ENCODE measurements around the gene ZDHHC4.

ZDHHC4 gene

DNA sequence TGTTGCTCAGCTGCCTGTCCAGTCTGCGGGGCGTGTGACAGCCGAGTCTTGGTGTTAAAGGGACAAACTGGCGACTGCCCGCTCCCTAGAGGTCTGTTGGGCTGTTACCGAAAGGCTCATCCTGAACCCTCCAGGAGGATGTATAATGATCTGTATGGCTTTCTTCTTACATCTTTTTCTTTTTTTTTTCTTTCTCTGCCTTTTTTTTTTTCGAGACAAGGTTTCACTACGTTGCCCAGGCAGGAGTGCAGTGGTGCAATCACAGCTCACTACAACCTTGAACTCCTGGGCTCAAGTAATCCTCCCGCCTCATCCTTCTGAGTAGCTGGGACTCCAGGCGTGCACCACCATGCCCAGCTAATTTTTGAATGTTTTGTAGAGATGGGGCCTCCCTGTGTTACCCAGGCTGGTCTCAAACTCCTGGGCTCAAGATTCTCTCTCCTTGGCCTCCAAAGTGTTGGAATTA is 13.4 kb downstream of the ZDHHC4 start:
- TF ChIP-seq, protein P1, sequence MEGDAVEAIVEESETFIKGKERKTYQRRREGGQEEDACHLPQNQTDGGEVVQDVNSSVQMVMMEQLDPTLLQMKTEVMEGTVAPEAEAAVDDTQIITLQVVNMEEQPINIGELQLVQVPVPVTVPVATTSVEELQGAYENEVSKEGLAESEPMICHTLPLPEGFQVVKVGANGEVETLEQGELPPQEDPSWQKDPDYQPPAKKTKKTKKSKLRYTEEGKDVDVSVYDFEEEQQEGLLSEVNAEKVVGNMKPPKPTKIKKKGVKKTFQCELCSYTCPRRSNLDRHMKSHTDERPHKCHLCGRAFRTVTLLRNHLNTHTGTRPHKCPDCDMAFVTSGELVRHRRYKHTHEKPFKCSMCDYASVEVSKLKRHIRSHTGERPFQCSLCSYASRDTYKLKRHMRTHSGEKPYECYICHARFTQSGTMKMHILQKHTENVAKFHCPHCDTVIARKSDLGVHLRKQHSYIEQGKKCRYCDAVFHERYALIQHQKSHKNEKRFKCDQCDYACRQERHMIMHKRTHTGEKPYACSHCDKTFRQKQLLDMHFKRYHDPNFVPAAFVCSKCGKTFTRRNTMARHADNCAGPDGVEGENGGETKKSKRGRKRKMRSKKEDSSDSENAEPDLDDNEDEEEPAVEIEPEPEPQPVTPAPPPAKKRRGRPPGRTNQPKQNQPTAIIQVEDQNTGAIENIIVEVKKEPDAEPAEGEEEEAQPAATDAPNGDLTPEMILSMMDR (conservative IDR thresholded peaks at IDR 0.05; ENCODE audit: low read depth, low read length), result no peak
- H3K4me3 ChIP-seq (ENCODE audit: low read depth, low read length), result peak overlapping the region; percentile 94
- peak; percentile 36 for DNase-seq (ENCODE audit: low read depth)

DNA sequence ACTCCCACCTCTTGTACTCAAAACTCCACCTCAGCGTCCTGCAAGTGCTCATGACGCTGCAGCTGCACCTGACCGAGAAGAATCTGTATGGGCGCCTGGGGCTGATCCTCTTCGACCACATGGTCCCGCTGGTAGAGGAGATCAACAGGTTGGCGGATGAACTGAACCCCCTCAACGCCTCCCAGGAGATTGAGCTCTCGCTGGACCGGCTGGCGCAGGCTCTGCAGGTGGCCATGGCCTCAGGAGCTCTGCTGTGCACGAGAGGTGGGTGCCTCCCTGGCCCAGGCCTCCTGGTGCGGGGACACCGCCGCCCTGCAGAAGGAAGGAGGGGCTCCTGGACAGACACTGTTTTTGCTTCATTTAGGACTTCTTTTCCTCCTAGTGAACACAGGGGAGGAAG is 22.8 kb downstream of the ZDHHC4 start:
- no peak overlapping the region for H3K4me3 ChIP-seq (ENCODE audit: low read depth, low read length)
- TF ChIP-seq, protein P1 (conservative IDR thresholded peaks at IDR 0.05; ENCODE audit: low read depth, low read length), result no peak
- no peak for DNase-seq (ENCODE audit: low read depth)

DNA sequence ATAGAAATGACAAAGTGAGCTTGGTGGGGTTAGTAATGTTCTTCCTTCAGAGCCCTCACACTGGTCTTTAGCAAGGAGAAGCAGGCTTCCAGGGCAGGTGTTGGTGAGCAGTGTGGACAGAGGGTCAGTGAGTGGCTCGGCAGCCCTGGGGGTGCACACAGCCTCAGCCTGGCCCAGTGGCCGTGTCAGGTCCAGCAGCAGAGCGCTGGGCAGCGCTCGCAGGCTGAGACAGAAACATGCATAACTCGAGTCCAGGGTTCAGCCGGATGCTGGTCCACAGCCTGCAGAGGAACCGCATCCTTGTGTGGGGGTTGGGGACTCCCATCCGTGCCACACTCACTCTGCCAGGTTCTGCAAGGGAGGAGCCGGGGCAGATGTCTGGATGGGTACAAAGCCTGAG is 27.2 kb downstream of the ZDHHC4 start:
- DNase-seq (ENCODE audit: low read depth), result no peak
- no peak overlapping the region for H3K4me3 ChIP-seq (ENCODE audit: low read depth, low read length)
- TF ChIP-seq, protein P1 (conservative IDR thresholded peaks at IDR 0.05; ENCODE audit: low read depth, low read length), result no peak

DNA sequence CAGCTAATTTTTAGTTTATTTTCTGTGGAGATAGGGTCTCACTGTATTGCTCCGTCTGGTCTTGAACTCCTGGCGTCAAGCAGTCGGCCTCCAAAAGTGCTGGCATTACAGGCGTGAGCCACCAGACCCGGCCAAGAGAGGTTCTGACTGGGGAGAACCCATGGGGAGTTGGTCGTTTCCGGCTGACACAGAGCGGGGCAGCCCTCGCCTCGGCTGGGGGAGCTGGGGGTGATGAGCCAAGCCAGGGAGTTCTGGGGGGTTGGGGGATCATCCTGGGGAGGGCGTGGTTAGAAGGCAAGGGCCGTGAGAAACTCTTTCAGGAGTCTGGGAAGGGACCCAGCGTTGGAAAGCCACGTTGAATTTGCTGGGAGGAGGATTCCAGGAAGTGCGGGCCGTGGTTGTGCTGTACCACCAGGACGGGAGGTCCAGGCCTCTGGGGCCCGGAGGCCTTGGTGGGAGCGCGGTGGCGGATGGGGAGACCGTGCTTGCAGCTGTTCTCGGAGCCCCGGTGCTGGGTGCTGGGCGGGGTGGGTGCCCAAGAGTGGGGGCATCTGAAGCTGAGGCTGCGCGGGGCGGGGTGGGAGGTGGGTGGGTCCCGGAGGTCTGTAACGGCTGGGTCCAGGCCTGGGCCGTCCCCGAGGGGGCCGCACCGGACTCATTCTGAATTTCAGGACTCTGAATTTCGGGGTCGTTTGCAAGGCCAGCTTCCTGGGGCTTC is 29.8 kb downstream of the ZDHHC4 start:
- H3K4me3 ChIP-seq (ENCODE audit: low read depth, low read length), result no peak overlapping the region
- TF ChIP-seq, protein P1 (conservative IDR thresholded peaks at IDR 0.05; ENCODE audit: low read depth, low read length), result no peak
- no peak for DNase-seq (ENCODE audit: low read depth)

DNA sequence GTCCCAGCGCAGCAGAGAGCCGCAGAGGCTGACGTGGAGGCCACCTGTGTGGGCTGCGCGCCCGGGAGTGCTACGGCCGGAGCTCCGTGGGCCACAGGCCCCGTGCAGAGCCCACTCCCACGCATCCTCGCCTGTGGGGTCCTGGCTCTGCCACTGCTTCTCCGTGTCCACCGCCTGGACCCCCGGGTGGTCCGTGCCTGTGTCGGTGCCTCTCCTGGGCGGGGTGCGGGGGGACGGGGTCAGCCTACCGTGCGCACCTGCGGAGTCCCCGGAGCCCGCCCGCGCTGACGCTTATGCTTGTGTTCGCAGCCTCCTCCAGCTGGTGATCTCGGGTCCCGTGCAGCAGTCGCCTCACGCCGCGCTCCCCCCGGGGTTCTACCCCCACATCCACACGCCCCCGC is 30.4 kb downstream of the ZDHHC4 start:
- TF ChIP-seq, protein P1 (conservative IDR thresholded peaks at IDR 0.05; ENCODE audit: low read depth, low read length), result no peak
- DNase-seq (ENCODE audit: low read depth), result no peak
- no peak overlapping the region for H3K4me3 ChIP-seq (ENCODE audit: low read depth, low read length)

DNA sequence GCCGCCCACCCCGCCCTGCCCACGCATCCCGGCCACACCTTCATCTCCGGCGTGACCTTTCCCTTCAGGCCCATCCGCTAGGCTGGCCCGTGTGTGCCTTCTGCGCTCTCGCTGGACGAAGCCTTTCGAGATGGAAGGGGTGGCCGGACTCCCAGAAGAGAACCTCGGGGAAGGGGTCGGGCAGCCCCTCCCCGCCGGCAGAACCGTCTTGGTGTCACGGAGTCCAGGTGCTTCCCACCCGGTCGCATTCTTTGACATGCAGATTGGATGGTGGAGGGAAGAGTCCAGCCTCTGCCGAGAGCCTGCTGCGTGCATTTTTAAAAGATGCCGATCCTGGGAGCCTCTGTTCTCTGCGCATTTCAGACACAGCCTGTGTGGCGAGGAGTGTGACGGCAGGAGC is 30.8 kb downstream of the ZDHHC4 start:
- DNase-seq (ENCODE audit: low read depth), result no peak
- TF ChIP-seq, protein P1 (conservative IDR thresholded peaks at IDR 0.05; ENCODE audit: low read depth, low read length), result no peak
- H3K4me3 ChIP-seq (ENCODE audit: low read depth, low read length), result no peak overlapping the region

DNA sequence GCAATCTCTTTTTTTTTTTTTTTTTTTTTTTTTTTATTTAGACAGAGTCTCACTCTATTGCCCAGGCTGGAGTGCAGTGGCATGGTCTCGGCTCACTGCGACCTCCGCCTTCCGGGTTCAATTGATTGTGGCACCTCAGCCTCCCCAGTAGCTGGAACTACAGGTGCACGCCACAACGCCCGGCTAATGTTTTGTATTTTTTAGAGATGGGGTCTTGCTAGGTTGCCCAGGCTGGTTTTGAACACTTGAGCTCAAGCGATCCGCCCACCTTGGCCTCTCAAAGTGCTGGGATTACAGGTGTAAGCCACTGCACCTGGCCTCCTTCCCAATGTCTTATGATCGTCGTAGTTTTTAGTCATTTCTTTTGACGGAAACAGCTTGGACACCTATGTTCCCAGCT is 31.5 kb downstream of the ZDHHC4 start:
- no peak for DNase-seq (ENCODE audit: low read depth)
- no peak overlapping the region for H3K4me3 ChIP-seq (ENCODE audit: low read depth, low read length)
- TF ChIP-seq, protein P1 (conservative IDR thresholded peaks at IDR 0.05; ENCODE audit: low read depth, low read length), result no peak

All from choroid plexus epithelial cell (primary cell).